GM23338 (cell line): ENCODE results near the gene RABGAP1L. TPM values are rescaled to one million over a fixed set of nuclear protein-coding genes. Genes with fewer than 3 reads are reported as not detected.
"Not testable (repeated sequence)": the region's sequence is repeated elsewhere in the genome, so short reads cannot be mapped to it uniquely, and the experiment has no call there.

Experiments
- ATAC-seq: fragments of 200-7000 bp; cut with Tn5 transposase; 3 replicates; pipeline ENCODE4 v1.9.1; 2020
- DNase-seq: peaks from one replicate; pipeline ENCODE4 v3.0.0-alpha.2; 2015; ENCODE audit warnings: low spot score
- H2AFZ ChIP-seq: fragments of 200-600 bp; sonication (generic); 2 replicates; pipeline ENCODE4 v1.8.0; 2016; ENCODE audit warnings: antibody characterized with exemption, mild to moderate bottlenecking, moderate library complexity
- H3F3A ChIP-seq: fragments of 200-600 bp; sonication (generic); replicated peaks from 2 replicates; pipeline ENCODE4 v1.8.0; 2017; ENCODE audit warnings: antibody characterized with exemption, mixed run types, low read depth
- H3K27ac ChIP-seq: fragments of 200-600 bp; sonication (generic); 2 replicates; pipeline ENCODE4 v1.6.1; 2016; ENCODE audit warnings: low read depth
- H3K27me3 ChIP-seq: fragments of 200-600 bp; sonication (generic); 2 replicates; pipeline ENCODE4 v1.8.0; 2016; ENCODE audit warnings: mild to moderate bottlenecking, mixed run types, moderate library complexity; ENCODE audit not compliant: insufficient read depth
- H3K36me3 ChIP-seq: fragments of 200-600 bp; sonication (generic); 2 replicates; pipeline ENCODE4 v1.8.0; 2016; ENCODE audit warnings: mild to moderate bottlenecking; ENCODE audit not compliant: insufficient read depth
- H3K4me1 ChIP-seq: fragments of 200-600 bp; sonication (generic); 2 replicates; pipeline ENCODE4 v1.8.0; 2016; ENCODE audit warnings: mild to moderate bottlenecking, moderate library complexity; ENCODE audit not compliant: insufficient read depth
- H3K4me2 ChIP-seq: fragments of 200-600 bp; sonication (generic); 2 replicates; pipeline ENCODE4 v1.7.1; 2017; ENCODE audit warnings: mixed run types
- H3K4me3 ChIP-seq: fragments of 200-600 bp; sonication (generic); 2 replicates; pipeline ENCODE4 v1.6.1; 2016; ENCODE audit warnings: mixed run types
- H3K79me2 ChIP-seq: fragments of 200-600 bp; sonication (generic); replicated peaks from 2 replicates; pipeline ENCODE4 v1.8.0; 2017; ENCODE audit warnings: mild to moderate bottlenecking; ENCODE audit not compliant: insufficient read depth
- H3K9me2 ChIP-seq: fragments of 200-600 bp; sonication (generic); 2 replicates; pipeline ENCODE4 v1.8.0; 2017; ENCODE audit not compliant: insufficient read depth
- H4K20me1 ChIP-seq: fragments of 200-600 bp; sonication (generic); replicated peaks from 2 replicates; pipeline ENCODE4 v1.8.0; 2017; ENCODE audit warnings: mild to moderate bottlenecking; ENCODE audit not compliant: insufficient read depth
- H3K27ac Mint-ChIP-seq: 2 replicates; pipeline ENCODE4 v1.8.0; 2020; ENCODE audit warnings: inconsistent platforms, mild to moderate bottlenecking, moderate library complexity, mixed read lengths
- H3K27me3 Mint-ChIP-seq: 3 replicates; pipeline ENCODE4 v1.8.0; 2022; ENCODE audit warnings: low read depth, mild to moderate bottlenecking, moderate library complexity, mixed read lengths, inconsistent platforms; ENCODE audit not compliant: insufficient read depth, poor library complexity
- H3K36me3 Mint-ChIP-seq: 3 replicates; pipeline ENCODE4 v1.8.0; 2021; ENCODE audit warnings: low read depth, mild to moderate bottlenecking, inconsistent platforms, moderate library complexity, mixed read lengths
- H3K4me1 Mint-ChIP-seq: 3 replicates; pipeline ENCODE4 v1.8.0; 2020; ENCODE audit warnings: mild to moderate bottlenecking, inconsistent platforms, mixed read lengths
- H3K4me3 Mint-ChIP-seq: 3 replicates; pipeline ENCODE4 v1.8.0; 2021; ENCODE audit warnings: moderate library complexity, mild to moderate bottlenecking, inconsistent platforms, mixed read lengths
- H3K9me3 Mint-ChIP-seq: 3 replicates; pipeline ENCODE4 v1.8.0; 2020; ENCODE audit warnings: moderate library complexity, mild to moderate bottlenecking, inconsistent platforms, mixed read lengths
- CTCF ChIP-seq, 2 experiments: fragments of 200-600 bp in 1 of 2; sonication (generic) in 1 of 2; conservative IDR thresholded peaks; 2 replicates each; pipeline versions ENCODE4 v1.5.1 to v1.6.1; 2016 to 2017; ENCODE audit warnings: antibody characterized with exemption in 2 of 2, low read depth in 2 of 2, mild to moderate bottlenecking in 2 of 2, moderate library complexity in 1 of 2
- ETS1 ChIP-seq: IDR thresholded peaks from 2 replicates; pipeline ENCODE4 v1.6.1; 2016; ENCODE audit warnings: antibody characterized with exemption
- EZH2phosphoT487 ChIP-seq: fragments of 200-600 bp; sonication (generic); IDR thresholded peaks from one replicate; pipeline ENCODE4 v1.8.1; 2018; ENCODE audit warnings: antibody characterized with exemption; ENCODE audit not compliant: unreplicated experiment
- JUNB ChIP-seq: IDR thresholded peaks from one replicate; pipeline ENCODE4 v1.6.1; 2016; ENCODE audit warnings: antibody characterized with exemption; ENCODE audit not compliant: unreplicated experiment
- NANOG ChIP-seq: IDR thresholded peaks from 2 replicates; pipeline ENCODE4 v1.6.1; 2016; ENCODE audit warnings: antibody characterized with exemption, borderline replicate concordance
- POLR2AphosphoS5 ChIP-seq: IDR thresholded peaks from 2 replicates; pipeline ENCODE4 v1.6.1; 2016; ENCODE audit warnings: antibody characterized with exemption, low read depth
- REST ChIP-seq: IDR thresholded peaks from one replicate; pipeline ENCODE4 v1.6.1; 2018; ENCODE audit warnings: antibody characterized with exemption; ENCODE audit not compliant: unreplicated experiment
- ZNF114 ChIP-seq: fragments of 250-450 bp; sonication (Bioruptor Pico); IDR thresholded peaks from 2 replicates; pipeline ENCODE4 v1.5.0; 2020; ENCODE audit warnings: mild to moderate bottlenecking, moderate library complexity
- ZNF331 ChIP-seq: fragments of 250-450 bp; sonication (Bioruptor Pico); IDR thresholded peaks from 2 replicates; pipeline ENCODE4 v1.5.0; 2020; ENCODE audit warnings: low read depth, mild to moderate bottlenecking, moderate library complexity
- polyA plus RNA-seq: library from polyadenylated mRNA; unstranded; fragments of >200 nt; fragmentation: Nextera tagmentation; extraction: Ambion mirVana; gene quantifications from 2 replicates; pipeline ENCODE4 v1.2.1, GENCODE V29; 2016
- total RNA-seq: library from RNA; depleted of rRNA; stranded (reverse); fragments of >200 nt; shearing (Covaris generic); gene quantifications from 2 replicates; pipeline ENCODE4 v1.2.3, GENCODE V29; 2014

The RABGAP1L gene
- total and polyA plus RNA-seq, 2 experiments from 2014 or later, result 83.2 to 136 TPM

- not testable (repeated sequence) for H3K9me2 ChIP-seq, H3K4me3 Mint-ChIP-seq, H3K36me3 ChIP-seq, H3F3A ChIP-seq, H3K36me3 Mint-ChIP-seq, H3K4me1 ChIP-seq, H3K4me2 ChIP-seq, H3K4me3 ChIP-seq, H4K20me1 ChIP-seq, ATAC-seq, H3K27ac Mint-ChIP-seq, H3K27me3 Mint-ChIP-seq, H2AFZ ChIP-seq, H3K27me3 ChIP-seq, DNase-seq, H3K27ac ChIP-seq, H3K79me2 ChIP-seq, H3K4me1 Mint-ChIP-seq
- peaks cover 23% of the 10 kb centered on the region for H3K9me3 Mint-ChIP-seq
Measured at GRCh38 chr1:174122318-174122717, 37.0 kb upstream of the RABGAP1L start.

- Histone ChIP-seq H3K4me2 (no peak overlapping the region), H3K79me2 (no peaks in the 10 kb centered on the region), H2AFZ (no peak overlapping the region), H3K27me3 (no peaks in the 10 kb centered on the region), H3K4me3 (no peak overlapping the region), H3K27ac (no peak overlapping the region), H3K36me3 (no peaks in the 10 kb centered on the region), H3F3A (no peaks in the 10 kb centered on the region), H3K9me2 (no peaks in the 10 kb centered on the region), H3K4me1 (no peaks in the 10 kb centered on the region), H4K20me1 (no peaks in the 10 kb centered on the region)
- H3K9me3 Mint-ChIP-seq, result peaks cover 23% of the 10 kb centered on the region
- H3K36me3 Mint-ChIP-seq, result peaks cover 3% of the 10 kb centered on the region; the same call in 1 of the 3 replicates
- no peak for ATAC-seq
- H3K27ac Mint-ChIP-seq, result no peak overlapping the region
- no peak for TF ChIP-seq CTCF (conservative IDR thresholded peaks at IDR 0.05; ENCODE audit: low read depth in 2 of 2)
- TF ChIP-seq NANOG, result no peak
- no peak for TF ChIP-seq JUNB
- no peak for TF ChIP-seq ZNF114 (CRISPR knock-in tag)
- TF ChIP-seq ZNF331 (CRISPR knock-in tag), result no peak
- no peak for TF ChIP-seq EZH2phosphoT487
- no peak for TF ChIP-seq POLR2AphosphoS5
- no peak for TF ChIP-seq REST
- no peak for TF ChIP-seq ETS1
- H3K4me3 Mint-ChIP-seq, result no peak overlapping the region
- peaks cover 3% of the 10 kb centered on the region for H3K27me3 Mint-ChIP-seq
- no peaks in the 10 kb centered on the region for H3K4me1 Mint-ChIP-seq
- DNase-seq, result no peak
Measured at GRCh38 chr1:174123843-174124242, 35.5 kb upstream of the RABGAP1L start.

- H3K79me2 ChIP-seq, H3K4me1 ChIP-seq, H3K4me3 ChIP-seq, DNase-seq, H2AFZ ChIP-seq, H4K20me1 ChIP-seq, H3K27ac Mint-ChIP-seq, H3K4me1 Mint-ChIP-seq, H3K36me3 ChIP-seq, ATAC-seq, H3K4me3 Mint-ChIP-seq, H3K27me3 ChIP-seq, H3K27me3 Mint-ChIP-seq, H3F3A ChIP-seq, H3K27ac ChIP-seq, H3K36me3 Mint-ChIP-seq, H3K4me2 ChIP-seq, H3K9me2 ChIP-seq: not testable (repeated sequence)
- H3K9me3 Mint-ChIP-seq, result peaks cover 23% of the 10 kb centered on the region
Measured at GRCh38 chr1:174127176-174127575, 32.1 kb upstream of the RABGAP1L start.
